Adrenal gland (tissue), 5 donors: Measurements from ENCODE around the gene OCEL1.

Experiments
- CTCF ChIP-seq, 6 experiments: fragments of 450-650 bp in 4 of 6; fragments of 200-600 bp in 2 of 6; sonication (generic) in 1 of 6; IDR thresholded peaks; 1 replicate in 5 of 6; 2 replicates in 1 of 6; pipeline versions ENCODE4 v1.5.1 to v1.8.0; 2016 to 2021; ENCODE audit warnings: antibody characterized with exemption in 6 of 6, mild to moderate bottlenecking in 2 of 6, moderate library complexity in 1 of 6
- POLR2A ChIP-seq, 2 donors: fragments of 450-650 bp; IDR thresholded peaks; one replicate each; pipeline ENCODE4 v1.6.1; 2017; ENCODE audit warnings: antibody characterized with exemption in 2 of 2, mild to moderate bottlenecking in 2 of 2, moderate library complexity in 1 of 2
- donor health status: DM: no; HTN: no; CAD: no.

GRCh38 chr19:17255150-17255621, 29.2 kb downstream of the OCEL1 start:
- TF ChIP-seq CTCF (IDR thresholded peaks at IDR 0.05), result no peak
- no peak for TF ChIP-seq POLR2A (IDR thresholded peaks at IDR 0.05)
